Endothelial cell of umbilical vein (primary cell): ENCODE measurements around the gene GCAT. TPM values are rescaled to one million over a fixed set of nuclear protein-coding genes. Genes with fewer than 3 reads are reported as not detected.

Experiments used
- BruUV-seq: library from RNA; stranded (reverse); fragments of 400-500 nt; replicated peaks from 2 replicates; lab custom pipeline; 2021; lab: Mats Ljungman, UMichigan
- CTCF ChIA-PET: fragments of 300-600, 350-600 bp; sonication (Branson Sonifier 250); formaldehyde crosslinking; loops from one replicate; lab custom pipeline; 2021; ENCODE audit warnings: antibody characterized with exemption, inconsistent platforms; lab: Charles Lee
- POLR2A ChIA-PET: fragments of 300-600, 350-600 bp; sonication (Branson Sonifier 250); formaldehyde crosslinking; loops from one replicate; lab custom pipeline; 2021; ENCODE audit warnings: antibody characterized with exemption, inconsistent platforms; lab: Charles Lee
- DNase-seq: peaks from one replicate; pipeline ENCODE4 v3.0.0-alpha.2; 2011; ENCODE audit warnings: low read depth, low spot score
- FAIRE-seq: peaks from 2 replicates; lab custom pipeline; 2011; peaks lifted over from hg19 to GRCh38; lab: Jason Lieb, UNC
- H2AFZ ChIP-seq: 2 replicates; pipeline ENCODE4 v1.6.0; 2012; ENCODE audit warnings: low read depth, low read length, control low read depth, inconsistent platforms
- H3K27ac ChIP-seq: 2 replicates; pipeline ENCODE4 v1.5.1; 2011; ENCODE audit warnings: low read depth, mild to moderate bottlenecking, control low read depth, low read length, moderate library complexity; ENCODE audit not compliant: insufficient read depth
- H3K27me3 ChIP-seq, 2 experiments: 2 replicates each; pipeline versions ENCODE4 v1.6.0 to v1.6.1; 2011; ENCODE audit warnings: low read length in 2 of 2, mixed read lengths in 1 of 2; ENCODE audit not compliant: control insufficient read depth in 2 of 2, insufficient read depth in 2 of 2
- H3K36me3 ChIP-seq, 2 experiments: 2 replicates in 1 of 2; 3 replicates in 1 of 2; pipeline ENCODE4 v1.5.1; 2011; ENCODE audit warnings: low read length in 2 of 2, mild to moderate bottlenecking in 1 of 2, moderate library complexity in 1 of 2; ENCODE audit not compliant: control insufficient read depth in 2 of 2, insufficient read depth in 2 of 2; ENCODE audit errors: extremely low read depth in 1 of 2
- H3K4me1 ChIP-seq: 3 replicates; pipeline ENCODE4 v1.5.1; 2011; ENCODE audit warnings: mild to moderate bottlenecking, low read length; ENCODE audit not compliant: control insufficient read depth, insufficient read depth; ENCODE audit errors: extremely low read depth
- H3K4me2 ChIP-seq: 2 replicates; pipeline ENCODE4 v1.6.1; 2011; ENCODE audit warnings: low read length, control low read depth, mixed read lengths; ENCODE audit not compliant: insufficient read depth
- H3K4me3 ChIP-seq, 3 experiments: fragments of 200-600 bp in 1 of 3; sonication (generic), shearing (Covaris generic) in 1 of 3; replicated peaks in 1 of 3; 2 replicates each; pipeline ENCODE4 v1.5.1; 2011 to 2016; ENCODE audit warnings: control low read depth in 3 of 3, low read length in 3 of 3, mild to moderate bottlenecking in 2 of 3, inconsistent platforms in 1 of 3, low read depth in 1 of 3, moderate library complexity in 1 of 3; ENCODE audit not compliant: insufficient read depth in 1 of 3
- H3K79me2 ChIP-seq: 2 replicates; pipeline ENCODE4 v1.6.0; 2012; ENCODE audit warnings: low read length, inconsistent platforms; ENCODE audit not compliant: control insufficient read depth, insufficient read depth
- H3K9ac ChIP-seq: replicated peaks from 2 replicates; pipeline ENCODE3; 2011; ENCODE audit warnings: low read length, control low read depth; ENCODE audit not compliant: insufficient read depth; ENCODE audit errors: extremely low read depth
- H3K9me1 ChIP-seq: replicated peaks from 3 replicates; pipeline ENCODE4 v1.6.0; 2011; ENCODE audit warnings: mild to moderate bottlenecking, low read length; ENCODE audit not compliant: control insufficient read depth, insufficient read depth; ENCODE audit errors: extremely low read depth
- H3K9me3 ChIP-seq: replicated peaks from 2 replicates; pipeline ENCODE4 v1.5.1; 2012; ENCODE audit warnings: low read length, inconsistent platforms; ENCODE audit not compliant: control insufficient read depth, insufficient read depth
- H4K20me1 ChIP-seq: replicated peaks from 2 replicates; pipeline ENCODE3; 2011; ENCODE audit warnings: mild to moderate bottlenecking, low read length; ENCODE audit not compliant: control insufficient read depth, insufficient read depth; ENCODE audit errors: extremely low read depth
- EZH2 ChIP-seq: IDR thresholded peaks from 2 replicates; pipeline ENCODE4 v1.6.1; 2012; ENCODE audit warnings: borderline replicate concordance, low read depth, mild to moderate bottlenecking, moderate library complexity, low read length, inconsistent platforms; ENCODE audit not compliant: severe bottlenecking
- FOS ChIP-seq: IDR thresholded peaks from 2 replicates; pipeline ENCODE4 v1.6.1; 2011; ENCODE audit warnings: mild to moderate bottlenecking, low read length, moderate library complexity, borderline replicate concordance; ENCODE audit not compliant: insufficient read depth
- GATA2 ChIP-seq: IDR thresholded peaks from 2 replicates; pipeline ENCODE4 v1.7.0; 2011; ENCODE audit warnings: low read depth, mild to moderate bottlenecking, moderate library complexity, mixed read lengths, low read length; ENCODE audit not compliant: insufficient read length, insufficient read depth
- JUN ChIP-seq: IDR thresholded peaks from 2 replicates; pipeline ENCODE4 v1.6.1; 2011; ENCODE audit warnings: borderline replicate concordance, low read depth; ENCODE audit not compliant: insufficient read length, insufficient read depth
- MYC ChIP-seq: IDR thresholded peaks from one replicate; pipeline ENCODE4 v1.6.1; 2011; ENCODE audit warnings: mild to moderate bottlenecking, low read depth, low read length
- POLR2A ChIP-seq: IDR thresholded peaks from 2 replicates; pipeline ENCODE4 v1.6.1; 2012; ENCODE audit warnings: low read depth, mild to moderate bottlenecking, control low read depth, low read length
- POLR2AphosphoS5 ChIP-seq: IDR thresholded peaks from 2 replicates; pipeline ENCODE4 v1.6.1; 2012; ENCODE audit warnings: low read depth, mild to moderate bottlenecking, control low read depth, low read length, moderate library complexity; ENCODE audit not compliant: insufficient read depth
- dilution Hi-C: fragments of 300-500 bp; cut with MboI; formaldehyde crosslinking; loops from one replicate; pipeline ENCODE4 v1.15.0; 2019; ENCODE audit warnings: low sequenced_read_pairs; ENCODE audit not compliant: extremely low pct_ligation_motif_present
- intact Hi-C: fragments of 100-400 bp; cut with micrococcal nuclease; formaldehyde crosslinking; loops from one replicate; pipeline ENCODE4 v1.10.0; 2022
- polyA plus RNA-seq, 4 experiments: library from polyadenylated mRNA; depleted of rRNA in 3 of 4; stranded (reverse) in 3 of 4; unstranded in 1 of 4; fragments of >200 nt; gene quantifications; 2 replicates each; pipeline versions ENCODE4 v1.2.1 to v1.2.3, GENCODE V29; 2011 to 2012; ENCODE audit warnings: missing spikeins in 1 of 4
- total RNA-seq: library from RNA; stranded (reverse); gene quantifications from 2 replicates; pipeline ENCODE4 v1.2.3, GENCODE V29; 2021
- TF ChIP-seq, protein P1 (sequence below): IDR thresholded peaks from 2 replicates; pipeline ENCODE4 v1.6.1; 2011; ENCODE audit not compliant: insufficient read depth, insufficient read length
- TF ChIP-seq, protein P2 (sequence below), 2 donors: IDR thresholded peaks; 1 replicate in 1 of 2; 2 replicates in 1 of 2; pipeline ENCODE4 v1.5.1; 2011; ENCODE audit warnings: low read length in 2 of 2, mild to moderate bottlenecking in 2 of 2, moderate library complexity in 2 of 2, control low read depth in 1 of 2, inconsistent platforms in 1 of 2, low read depth in 1 of 2; ENCODE audit not compliant: insufficient read depth in 1 of 2; ENCODE audit errors: extremely low read depth in 1 of 2

GCAT gene
- total and polyA plus RNA-seq, 2 donors (not counting 3 experiments of a cell fraction or from before 2014, with no cell fraction given), result 19.7 TPM

DNA sequence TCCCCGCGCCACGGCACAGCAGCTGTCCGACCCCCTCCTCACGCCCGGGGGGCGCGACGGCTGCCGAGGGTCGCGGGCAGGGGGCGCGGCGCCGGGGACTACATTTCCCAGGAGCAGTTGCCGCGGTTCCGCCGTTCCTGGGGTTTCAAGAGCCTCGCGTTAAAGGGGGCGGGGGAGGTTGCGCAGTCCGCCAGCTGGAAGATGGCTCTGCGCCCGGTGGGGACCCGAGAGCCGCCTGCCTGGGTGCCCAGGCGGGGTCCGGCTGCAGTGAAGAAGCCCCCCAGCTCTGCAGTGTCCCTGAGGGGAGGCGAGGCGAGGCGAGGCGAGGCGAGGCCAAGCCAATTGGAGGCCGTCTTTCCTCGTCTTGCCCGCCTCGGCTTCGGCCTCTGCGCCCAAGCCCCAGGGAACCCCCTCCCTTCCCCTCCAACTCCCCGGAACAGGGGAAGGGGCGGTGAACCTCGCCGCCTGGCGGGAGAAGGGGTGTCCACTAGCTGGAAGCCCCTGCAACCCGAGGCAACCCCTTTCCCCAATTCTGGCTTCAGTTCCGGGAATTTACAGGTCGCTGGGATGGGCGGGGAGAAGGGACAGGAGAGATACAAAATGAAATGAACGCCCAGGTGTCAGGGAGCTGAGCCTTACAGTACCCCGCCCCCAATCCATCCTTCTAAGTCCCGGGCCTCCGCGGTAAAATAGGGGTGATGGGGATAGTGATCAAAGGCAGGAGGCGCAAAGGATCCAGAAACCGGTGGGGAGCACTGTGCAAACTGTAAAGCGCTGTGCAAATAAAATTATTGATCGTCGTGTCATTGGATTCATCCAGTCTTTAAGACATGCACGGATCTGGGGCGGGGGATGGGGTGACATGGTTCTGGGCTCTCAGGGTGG lies 5.2 kb upstream of the GCAT start:
- peaks cover 13% of the 10 kb centered on the region for H3K79me2 ChIP-seq
- H3K27me3 ChIP-seq, result no peaks in the 10 kb centered on the region
- H3K4me2 ChIP-seq, result peak overlapping the region; percentile 92
- H3K9me3 ChIP-seq, result no peaks in the 10 kb centered on the region
- FAIRE-seq, result peak; percentile 15
- no peaks in the 10 kb centered on the region for H3K9me1 ChIP-seq
- no peaks in the 10 kb centered on the region for H4K20me1 ChIP-seq
- no peaks in the 10 kb centered on the region for H3K36me3 ChIP-seq
- peak overlapping the region; percentile 52 for H3K9ac ChIP-seq
- H3K4me3 ChIP-seq, result peak overlapping the region; percentile 46 to 72 (median 66)
- peaks cover 31% of the 10 kb centered on the region for H3K4me1 ChIP-seq
- dilution Hi-C loops, result no loop called here
- no peak for TF ChIP-seq EZH2
- no peak for TF ChIP-seq POLR2A
- TF ChIP-seq JUN, result no peak
- TF ChIP-seq MYC, result no peak
- intact Hi-C loops, result no loop called here
- ChIA-PET POLR2A (no interaction called here), CTCF (no interaction called here)
- DNase-seq, result peak; percentile 51
- H2AFZ ChIP-seq, result peak overlapping the region; percentile 87
- no TSS peak for BruUV-seq
- no peak overlapping the region for H3K27ac ChIP-seq

DNA sequence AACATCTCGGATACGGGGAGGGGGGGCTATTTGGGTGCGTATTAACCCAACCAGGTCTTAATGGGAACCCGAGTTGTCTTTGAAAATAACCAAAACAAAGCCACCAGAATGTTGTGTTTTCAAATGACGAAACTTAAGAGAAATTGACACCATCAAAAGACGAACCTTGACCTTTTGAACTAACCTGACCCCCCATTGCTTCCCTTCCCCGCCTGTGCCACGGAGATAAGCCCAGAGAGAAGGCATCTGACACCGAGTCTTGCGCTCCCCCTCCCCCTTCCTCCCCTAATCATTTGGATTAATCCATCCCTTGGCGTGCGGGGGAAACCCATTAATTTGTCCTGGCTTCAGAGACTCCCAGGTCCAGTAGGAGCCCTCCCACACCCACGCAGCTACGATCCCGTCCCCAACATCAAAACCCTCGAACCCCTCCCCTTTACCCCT lies 4.5 kb upstream of the GCAT start:
- peak; percentile 8 for FAIRE-seq
- POLR2A ChIA-PET, result no interaction called here
- CTCF ChIA-PET, result no interaction called here

More for the DNA sequence above, 4.5 kb upstream of the GCAT start:
- Histone ChIP-seq H3K79me2 (peaks cover 13% of the 10 kb centered on the region), H2AFZ (peak overlapping the region; percentile 87), H3K36me3 (no peaks in the 10 kb centered on the region), H3K9me1 (no peaks in the 10 kb centered on the region), H3K27me3 (no peaks in the 10 kb centered on the region), H4K20me1 (no peaks in the 10 kb centered on the region), H3K4me3 (peak overlapping the region in 2 of 3 experiments; percentile 66 to 72), H3K4me1 (peaks cover 33% of the 10 kb centered on the region), H3K4me2 (peak overlapping the region; percentile 92), H3K9ac (no peak overlapping the region), H3K27ac (no peak overlapping the region), H3K9me3 (no peaks in the 10 kb centered on the region)
- peak; percentile 20 for DNase-seq
- intact Hi-C loops, result no loop called here
- no TSS peak for BruUV-seq
- no peak for TF ChIP-seq EZH2
- TF ChIP-seq JUN, result no peak
- TF ChIP-seq, protein P1, sequence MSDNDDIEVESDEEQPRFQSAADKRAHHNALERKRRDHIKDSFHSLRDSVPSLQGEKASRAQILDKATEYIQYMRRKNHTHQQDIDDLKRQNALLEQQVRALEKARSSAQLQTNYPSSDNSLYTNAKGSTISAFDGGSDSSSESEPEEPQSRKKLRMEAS, result no peak
- no peak for TF ChIP-seq POLR2A
- TF ChIP-seq POLR2AphosphoS5, result no peak
- TF ChIP-seq, protein P2, sequence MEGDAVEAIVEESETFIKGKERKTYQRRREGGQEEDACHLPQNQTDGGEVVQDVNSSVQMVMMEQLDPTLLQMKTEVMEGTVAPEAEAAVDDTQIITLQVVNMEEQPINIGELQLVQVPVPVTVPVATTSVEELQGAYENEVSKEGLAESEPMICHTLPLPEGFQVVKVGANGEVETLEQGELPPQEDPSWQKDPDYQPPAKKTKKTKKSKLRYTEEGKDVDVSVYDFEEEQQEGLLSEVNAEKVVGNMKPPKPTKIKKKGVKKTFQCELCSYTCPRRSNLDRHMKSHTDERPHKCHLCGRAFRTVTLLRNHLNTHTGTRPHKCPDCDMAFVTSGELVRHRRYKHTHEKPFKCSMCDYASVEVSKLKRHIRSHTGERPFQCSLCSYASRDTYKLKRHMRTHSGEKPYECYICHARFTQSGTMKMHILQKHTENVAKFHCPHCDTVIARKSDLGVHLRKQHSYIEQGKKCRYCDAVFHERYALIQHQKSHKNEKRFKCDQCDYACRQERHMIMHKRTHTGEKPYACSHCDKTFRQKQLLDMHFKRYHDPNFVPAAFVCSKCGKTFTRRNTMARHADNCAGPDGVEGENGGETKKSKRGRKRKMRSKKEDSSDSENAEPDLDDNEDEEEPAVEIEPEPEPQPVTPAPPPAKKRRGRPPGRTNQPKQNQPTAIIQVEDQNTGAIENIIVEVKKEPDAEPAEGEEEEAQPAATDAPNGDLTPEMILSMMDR (IDR thresholded peaks at IDR 0.05; ENCODE audit: extremely low read depth in 1 of 2, insufficient read depth in 1 of 2, low read depth in 1 of 2, low read length in 2 of 2), result no peak
- TF ChIP-seq FOS, result no peak
- no peak for TF ChIP-seq MYC
- TF ChIP-seq GATA2, result no peak
- dilution Hi-C loops, result no loop called here
